WTC11 (cell line): ENCODE data around the gene PITPNM1. TPM values are rescaled to one million over a fixed set of nuclear protein-coding genes. Genes with fewer than 3 reads are reported as not detected.
A peak's percentile ranks its signal among the peaks of the same experiment; 100 is the strongest.

Experiments
- AR ChIP-seq: fragments of 250-450 bp; sonication (Bioruptor Pico); IDR thresholded peaks from 2 replicates; pipeline ENCODE4 v1.9.0; 2021; ENCODE audit warnings: mild to moderate bottlenecking
- ARID4B ChIP-seq: sonication (generic); formaldehyde crosslinking; IDR thresholded peaks from 2 replicates; pipeline ENCODE4 v1.8.0; 2023; ENCODE audit warnings: missing genetic modification reagents, mild to moderate bottlenecking, borderline replicate concordance
- CBFB ChIP-seq: sonication (generic); formaldehyde crosslinking; IDR thresholded peaks from 2 replicates; pipeline ENCODE4 v1.8.1; 2022; ENCODE audit warnings: mild to moderate bottlenecking, low read depth, missing genetic modification reagents
- FOXK1 ChIP-seq: sonication (generic); formaldehyde crosslinking; IDR thresholded peaks from 2 replicates; pipeline ENCODE4 v1.8.0; 2022; ENCODE audit warnings: mild to moderate bottlenecking, moderate library complexity, missing genetic modification reagents
- GTF2I ChIP-seq: fragments of 250-450 bp; sonication (Bioruptor Pico); conservative IDR thresholded peaks from 2 replicates; pipeline ENCODE4 v1.4.0; 2021; ENCODE audit warnings: mild to moderate bottlenecking
- JAZF1 ChIP-seq: fragments of 250-450 bp; sonication (Bioruptor Pico); IDR thresholded peaks from 2 replicates; pipeline ENCODE4 v1.9.0; 2021; ENCODE audit warnings: moderate library complexity, mild to moderate bottlenecking, inconsistent platforms
- KAT7 ChIP-seq: sonication (generic); formaldehyde crosslinking; IDR thresholded peaks from 2 replicates; pipeline ENCODE4 v1.8.1; 2023; ENCODE audit warnings: missing genetic modification reagents, mild to moderate bottlenecking, borderline replicate concordance
- MXD4 ChIP-seq: fragments of 250-450 bp; sonication (Bioruptor Pico); IDR thresholded peaks from 2 replicates; pipeline ENCODE4 v1.8.0; 2021; ENCODE audit warnings: mild to moderate bottlenecking, moderate library complexity, borderline replicate concordance
- NR2C2 ChIP-seq: sonication (generic); formaldehyde crosslinking; IDR thresholded peaks from 2 replicates; pipeline ENCODE4 v1.8.0; 2022; ENCODE audit warnings: mild to moderate bottlenecking, missing genetic modification reagents
- PREB ChIP-seq: sonication (generic); formaldehyde crosslinking; IDR thresholded peaks from 2 replicates; pipeline ENCODE4 v1.8.1; 2022; ENCODE audit warnings: mild to moderate bottlenecking, missing genetic modification reagents, moderate library complexity, borderline replicate concordance
- RORB ChIP-seq: fragments of 250-450 bp; sonication (Bioruptor Pico); IDR thresholded peaks from 2 replicates; pipeline ENCODE4 v1.9.0; 2021; ENCODE audit warnings: mild to moderate bottlenecking
- SMAD3 ChIP-seq: sonication (generic); formaldehyde crosslinking; IDR thresholded peaks from 2 replicates; pipeline ENCODE4 v1.8.0; 2022; ENCODE audit warnings: missing genetic modification reagents, mild to moderate bottlenecking, borderline replicate concordance
- SP1 ChIP-seq: sonication (generic); formaldehyde crosslinking; conservative IDR thresholded peaks from 2 replicates; pipeline ENCODE4 v1.8.1; 2022; ENCODE audit warnings: missing genetic modification reagents
- TP53 ChIP-seq: sonication (generic); formaldehyde crosslinking; IDR thresholded peaks from 2 replicates; pipeline ENCODE4 v1.8.1; 2023; ENCODE audit warnings: mild to moderate bottlenecking, missing genetic modification reagents
- ZNF138 ChIP-seq: sonication (generic); formaldehyde crosslinking; conservative IDR thresholded peaks from 2 replicates; pipeline ENCODE4 v1.8.1; 2022; ENCODE audit warnings: mild to moderate bottlenecking, moderate library complexity, missing genetic modification reagents
- ZNF281 ChIP-seq: sonication (generic); formaldehyde crosslinking; IDR thresholded peaks from 2 replicates; pipeline ENCODE4 v1.8.0; 2023; ENCODE audit warnings: mild to moderate bottlenecking, missing genetic modification reagents
- ZNF317 ChIP-seq: sonication (generic); formaldehyde crosslinking; IDR thresholded peaks from 2 replicates; pipeline ENCODE4 v1.8.1; 2023; ENCODE audit warnings: low read depth, mild to moderate bottlenecking, moderate library complexity, missing genetic modification reagents, borderline replicate concordance
- ZNF416 ChIP-seq: fragments of 250-450 bp; sonication (Bioruptor Pico); IDR thresholded peaks from 2 replicates; pipeline ENCODE4 v1.9.0; 2021; ENCODE audit warnings: mild to moderate bottlenecking, inconsistent platforms
- ZNF671 ChIP-seq: fragments of 250-450 bp; sonication (Bioruptor Pico); IDR thresholded peaks from 2 replicates; pipeline ENCODE4 v1.8.0; 2021; ENCODE audit warnings: mild to moderate bottlenecking
- total RNA-seq: library from RNA; stranded (reverse); gene quantifications from 3 replicates; pipeline ENCODE4 v1.2.3, GENCODE V29; 2021
- TF ChIP-seq, protein P1 (sequence below): sonication (generic); formaldehyde crosslinking; IDR thresholded peaks from 2 replicates; pipeline ENCODE4 v1.8.1; 2022; ENCODE audit warnings: low read depth, missing genetic modification reagents, borderline replicate concordance
- TF ChIP-seq, protein P2 (sequence below): fragments of 250-450 bp; sonication (Bioruptor Pico); IDR thresholded peaks from 2 replicates; pipeline ENCODE4 v2.1.2; 2022; ENCODE audit warnings: mild to moderate bottlenecking, moderate library complexity
- TF ChIP-seq, protein P3 (sequence below): fragments of 250-450 bp; sonication (Bioruptor Pico); IDR thresholded peaks from 2 replicates; pipeline ENCODE4 v1.8.0; 2021; ENCODE audit warnings: mild to moderate bottlenecking
- TF ChIP-seq, protein P4 (sequence below): sonication (generic); formaldehyde crosslinking; IDR thresholded peaks from 2 replicates; pipeline ENCODE4 v1.8.1; 2023; ENCODE audit warnings: mild to moderate bottlenecking, missing genetic modification reagents, moderate library complexity

The PITPNM1 gene
- total RNA-seq, 1 experiment from 2014 or later = 55.4 TPM

- TF ChIP-seq ARID4B (CRISPR knock-in tag) = peak; percentile 85; the same call in 1 of the 2 replicates
- TF ChIP-seq ZNF317 (CRISPR knock-in tag) = no peak
- no peak for TF ChIP-seq ZNF416 (CRISPR knock-in tag)
- no peak for TF ChIP-seq JAZF1 (CRISPR knock-in tag)
- no peak for TF ChIP-seq NR2C2 (CRISPR knock-in tag)
- TF ChIP-seq, protein P1, sequence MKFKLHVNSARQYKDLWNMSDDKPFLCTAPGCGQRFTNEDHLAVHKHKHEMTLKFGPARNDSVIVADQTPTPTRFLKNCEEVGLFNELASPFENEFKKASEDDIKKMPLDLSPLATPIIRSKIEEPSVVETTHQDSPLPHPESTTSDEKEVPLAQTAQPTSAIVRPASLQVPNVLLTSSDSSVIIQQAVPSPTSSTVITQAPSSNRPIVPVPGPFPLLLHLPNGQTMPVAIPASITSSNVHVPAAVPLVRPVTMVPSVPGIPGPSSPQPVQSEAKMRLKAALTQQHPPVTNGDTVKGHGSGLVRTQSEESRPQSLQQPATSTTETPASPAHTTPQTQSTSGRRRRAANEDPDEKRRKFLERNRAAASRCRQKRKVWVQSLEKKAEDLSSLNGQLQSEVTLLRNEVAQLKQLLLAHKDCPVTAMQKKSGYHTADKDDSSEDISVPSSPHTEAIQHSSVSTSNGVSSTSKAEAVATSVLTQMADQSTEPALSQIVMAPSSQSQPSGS (CRISPR knock-in tag) = no peak
- no peak for TF ChIP-seq CBFB
- TF ChIP-seq SMAD3 (CRISPR knock-in tag) = no peak
- TF ChIP-seq KAT7 (CRISPR knock-in tag) = no peak
- no peak for TF ChIP-seq ZNF671 (CRISPR knock-in tag)
- no peak for TF ChIP-seq TP53 (CRISPR knock-in tag)
- TF ChIP-seq, protein P2, sequence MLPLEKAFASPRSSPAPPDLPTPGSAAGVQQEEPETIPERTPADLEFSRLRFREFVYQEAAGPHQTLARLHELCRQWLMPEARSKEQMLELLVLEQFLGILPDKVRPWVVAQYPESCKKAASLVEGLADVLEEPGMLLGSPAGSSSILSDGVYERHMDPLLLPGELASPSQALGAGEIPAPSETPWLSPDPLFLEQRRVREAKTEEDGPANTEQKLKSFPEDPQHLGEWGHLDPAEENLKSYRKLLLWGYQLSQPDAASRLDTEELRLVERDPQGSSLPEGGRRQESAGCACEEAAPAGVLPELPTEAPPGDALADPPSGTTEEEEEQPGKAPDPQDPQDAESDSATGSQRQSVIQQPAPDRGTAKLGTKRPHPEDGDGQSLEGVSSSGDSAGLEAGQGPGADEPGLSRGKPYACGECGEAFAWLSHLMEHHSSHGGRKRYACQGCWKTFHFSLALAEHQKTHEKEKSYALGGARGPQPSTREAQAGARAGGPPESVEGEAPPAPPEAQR (CRISPR knock-in tag) = no peak
- TF ChIP-seq, protein P3, sequence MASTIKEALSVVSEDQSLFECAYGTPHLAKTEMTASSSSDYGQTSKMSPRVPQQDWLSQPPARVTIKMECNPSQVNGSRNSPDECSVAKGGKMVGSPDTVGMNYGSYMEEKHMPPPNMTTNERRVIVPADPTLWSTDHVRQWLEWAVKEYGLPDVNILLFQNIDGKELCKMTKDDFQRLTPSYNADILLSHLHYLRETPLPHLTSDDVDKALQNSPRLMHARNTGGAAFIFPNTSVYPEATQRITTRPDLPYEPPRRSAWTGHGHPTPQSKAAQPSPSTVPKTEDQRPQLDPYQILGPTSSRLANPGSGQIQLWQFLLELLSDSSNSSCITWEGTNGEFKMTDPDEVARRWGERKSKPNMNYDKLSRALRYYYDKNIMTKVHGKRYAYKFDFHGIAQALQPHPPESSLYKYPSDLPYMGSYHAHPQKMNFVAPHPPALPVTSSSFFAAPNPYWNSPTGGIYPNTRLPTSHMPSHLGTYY (CRISPR knock-in tag) = no peak
- peak; percentile 76 for TF ChIP-seq FOXK1
- no peak for TF ChIP-seq MXD4 (CRISPR knock-in tag)
- TF ChIP-seq GTF2I (CRISPR knock-in tag) = no peak
- TF ChIP-seq RORB = no peak
- no peak for TF ChIP-seq AR
- TF ChIP-seq, protein P4, sequence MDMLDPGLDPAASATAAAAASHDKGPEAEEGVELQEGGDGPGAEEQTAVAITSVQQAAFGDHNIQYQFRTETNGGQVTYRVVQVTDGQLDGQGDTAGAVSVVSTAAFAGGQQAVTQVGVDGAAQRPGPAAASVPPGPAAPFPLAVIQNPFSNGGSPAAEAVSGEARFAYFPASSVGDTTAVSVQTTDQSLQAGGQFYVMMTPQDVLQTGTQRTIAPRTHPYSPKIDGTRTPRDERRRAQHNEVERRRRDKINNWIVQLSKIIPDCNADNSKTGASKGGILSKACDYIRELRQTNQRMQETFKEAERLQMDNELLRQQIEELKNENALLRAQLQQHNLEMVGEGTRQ = peak; percentile 53; the same call in 1 of the 2 replicates
- TF ChIP-seq SP1 (CRISPR knock-in tag) = no peak; the same call in 1 of the 2 replicates
- TF ChIP-seq ZNF138 = no peak
- TF ChIP-seq PREB (CRISPR knock-in tag) = no peak
- no peak for TF ChIP-seq ZNF281
These were observed 3.4 kb upstream of the PITPNM1 start (continued) for GRCh38 chr11:67508486-67509121.
